Stimulated activated CD4-positive, alpha-beta T cell treated with anti-CD3 and anti-CD28 coated beads, Interleukin-15, amount 100 ng/mL, for 1 hour (primary cell): ENCODE measurements around the gene PBRM1.
"Not testable (repeated sequence)": the region's sequence is repeated elsewhere in the genome, so short reads cannot be mapped to it uniquely, and the experiment has no call there.

Experiments
- DNase-seq, 2 donors: peaks; one replicate each; pipeline ENCODE4 v3.0.0-alpha.2; 2020; ENCODE audit warnings: low read depth in 1 of 2, low spot score in 1 of 2

The PBRM1 gene

GRCh38 chr3:52685709-52686691 lies at the start of gene PBRM1, which contains the start of gene GNL3:
TSS of gene PBRM1 (minus strand) at chr3:52685913.
TSS of gene GNL3 (plus strand) at chr3:52686032. CDS start at chr3:52686093, 61 bp downstream.
- peak; percentile 85 to 89 for DNase-seq

GRCh38 chr3:52733256-52733891 lies 47.7 kb upstream of the PBRM1 start:
- no peak for DNase-seq

GRCh38 chr3:52731590-52731989 lies 45.9 kb upstream of the PBRM1 start:
- no peak for DNase-seq

GRCh38 chr3:52730681-52731080 lies 45.0 kb upstream of the PBRM1 start:
- no peak for DNase-seq

GRCh38 chr3:52728753-52729152 lies 43.0 kb upstream of the PBRM1 start:
- not testable (repeated sequence) for DNase-seq

GRCh38 chr3:52724511-52724910 lies 38.8 kb upstream of the PBRM1 start:
- no peak for DNase-seq

GRCh38 chr3:52723935-52724334 lies 38.2 kb upstream of the PBRM1 start:
- no peak for DNase-seq

- no peak for DNase-seq
These were observed 36.8 kb upstream of the PBRM1 start for GRCh38 chr3:52722491-52722890.

GRCh38 chr3:52721730-52722008 lies 36.0 kb upstream of the PBRM1 start:
- no peak for DNase-seq

- no peak for DNase-seq
These were observed 35.5 kb upstream of the PBRM1 start for GRCh38 chr3:52721002-52721729.

GRCh38 chr3:52719618-52720017 lies 33.9 kb upstream of the PBRM1 start:
- no peak for DNase-seq

- no peak for DNase-seq
These were observed 30.1 kb upstream of the PBRM1 start for GRCh38 chr3:52715714-52716305.

GRCh38 chr3:52714335-52715302 lies 28.9 kb upstream of the PBRM1 start:
- no peak for DNase-seq

GRCh38 chr3:52712291-52713212 lies 26.8 kb upstream of the PBRM1 start:
- DNase-seq, result no peak

- no peak for DNase-seq
These were observed 24.8 kb upstream of the PBRM1 start for GRCh38 chr3:52710512-52710911.

GRCh38 chr3:52707585-52707984 lies 21.9 kb upstream of the PBRM1 start:
- DNase-seq, result no peak

- peak; percentile 76 to 78 for DNase-seq
These were observed 20.3 kb upstream of the PBRM1 start, which contains the start of the genes GLT8D1 and SPCS1 for GRCh38 chr3:52705688-52706686. TSS of gene GLT8D1 (minus strand) at chr3:52705791. CDS start at chr3:52700460, 5,331 bp downstream. TSS of gene SPCS1 (plus strand) at chr3:52706106. CDS start at chr3:52706247, 141 bp downstream.

- no peak for DNase-seq
These were observed 19.6 kb upstream of the PBRM1 start for GRCh38 chr3:52705438-52705687.
